HCT116 (cell line): ENCODE data around the gene PTPN9. TPM values are rescaled to one million over a fixed set of nuclear protein-coding genes. Genes with fewer than 3 reads are reported as not detected.

Source experiments
- ATAC-seq: fragments of 200-7000 bp; cut with Tn5 transposase; 2 replicates; pipeline ENCODE4 v1.9.1; 2020; ENCODE audit warnings: mild to moderate bottlenecking, moderate library complexity
- BruUV-seq: library from RNA; stranded (reverse); fragments of 400-500 nt; replicated peaks from 2 replicates; lab custom pipeline; 2021; lab: Mats Ljungman, UMichigan
- CTCF ChIA-PET: fragments of 300-600 bp; sonication (Branson Sonifier 250); formaldehyde crosslinking; loops from one replicate; lab custom pipeline; 2021; ENCODE audit warnings: antibody characterized with exemption; lab: Charles Lee
- POLR2A ChIA-PET: fragments of 300-600, 350-600 bp; sonication (Branson Sonifier 250); formaldehyde crosslinking; loops from one replicate; lab custom pipeline; 2021; ENCODE audit warnings: antibody characterized with exemption; lab: Charles Lee
- RAD21 ChIA-PET, 2 experiments: fragments of 300-600 bp; sonication (Branson Sonifier 250); formaldehyde crosslinking; loops; one replicate each; lab custom pipeline; 2023; ENCODE audit warnings: low total read pairs in 2 of 2; ENCODE audit not compliant: uncharacterized antibody in 2 of 2, unreplicated experiment in 2 of 2, low non-redundant PET in 1 of 2; lab: Charles Lee
- DNase-seq: peaks from one replicate; pipeline ENCODE4 v3.0.0-alpha.2; 2010; ENCODE audit warnings: low read depth, low spot score
- H2AFZ ChIP-seq: fragments of 200-600 bp; shearing (Covaris generic), sonication (generic); 2 replicates; pipeline ENCODE4 v1.6.1; 2017; ENCODE audit warnings: low read depth, mixed run types, mixed read lengths, antibody characterized with exemption, low read length; ENCODE audit not compliant: poor library complexity, severe bottlenecking
- H3K27ac ChIP-seq: 2 replicates; pipeline ENCODE4 v1.5.1; 2012; ENCODE audit warnings: low read depth, low read length
- H3K27me3 ChIP-seq: fragments of 200-600 bp; sonication (generic); 2 replicates; pipeline ENCODE4 v1.6.1; 2016; ENCODE audit warnings: mixed run types, low read length, mixed read lengths; ENCODE audit not compliant: insufficient read depth
- H3K36me3 ChIP-seq, 2 experiments: fragments of 200-500 bp in 1 of 2; fragments of 200-600 bp in 1 of 2; sonication (Bioruptor generic) in 1 of 2; sonication (generic) in 1 of 2; 2 replicates each; pipeline versions ENCODE4 v1.5.1 to v1.6.1; 2014 to 2016; ENCODE audit warnings: low read length in 2 of 2, inconsistent platforms in 1 of 2, mixed read lengths in 1 of 2, mixed run types in 1 of 2; ENCODE audit not compliant: insufficient read depth in 2 of 2, control insufficient read depth in 1 of 2
- H3K4me1 ChIP-seq, 2 experiments: fragments of 200-600 bp in 1 of 2; sonication (generic) in 1 of 2; 2 replicates each; pipeline versions ENCODE4 v1.5.1 to v1.6.1; 2012 to 2017; ENCODE audit warnings: low read length in 2 of 2, inconsistent platforms in 1 of 2, mild to moderate bottlenecking in 1 of 2, mixed read lengths in 1 of 2, mixed run types in 1 of 2, moderate library complexity in 1 of 2; ENCODE audit not compliant: insufficient read depth in 2 of 2, control insufficient read depth in 1 of 2
- H3K4me2 ChIP-seq: fragments of 200-600 bp; sonication (generic); 2 replicates; pipeline ENCODE4 v1.6.1; 2017; ENCODE audit warnings: mixed run types, low read length, mixed read lengths
- H3K4me3 ChIP-seq, 2 experiments: fragments of 200-600 bp in 1 of 2; sonication (generic) in 1 of 2; replicated peaks in 1 of 2; 2 replicates each; pipeline ENCODE4 v1.5.1; 2011 to 2016; ENCODE audit warnings: low read length in 2 of 2, control low read depth in 1 of 2, low read depth in 1 of 2, mild to moderate bottlenecking in 1 of 2, mixed read lengths in 1 of 2, mixed run types in 1 of 2
- H3K79me2 ChIP-seq: fragments of 200-600 bp; sonication (generic); 2 replicates; pipeline ENCODE4 v1.6.1; 2017; ENCODE audit warnings: mild to moderate bottlenecking, mixed run types, low read length, moderate library complexity, mixed read lengths; ENCODE audit not compliant: insufficient read depth
- H3K9ac ChIP-seq: fragments of 200-600 bp; sonication (generic); 2 replicates; pipeline ENCODE4 v1.6.1; 2016; ENCODE audit warnings: low read length, mixed read lengths
- H3K9me2 ChIP-seq: fragments of 200-600 bp; sonication (generic), shearing (Covaris generic); 2 replicates; pipeline ENCODE4 v1.6.1; 2017; ENCODE audit warnings: mixed run types, mild to moderate bottlenecking, moderate library complexity; ENCODE audit not compliant: insufficient read depth
- H3K9me3 ChIP-seq, 2 experiments: fragments of 200-500 bp in 1 of 2; fragments of 200-600 bp in 1 of 2; sonication (Bioruptor generic) in 1 of 2; sonication (generic) in 1 of 2; 2 replicates each; pipeline ENCODE4 v1.6.1; 2014 to 2017; ENCODE audit warnings: low read length in 2 of 2, mixed read lengths in 2 of 2, inconsistent platforms in 1 of 2, low read depth in 1 of 2, mild to moderate bottlenecking in 1 of 2, mixed run types in 1 of 2, moderate library complexity in 1 of 2; ENCODE audit not compliant: control insufficient read depth in 1 of 2, insufficient read depth in 1 of 2
- H4K20me1 ChIP-seq: fragments of 200-600 bp; sonication (generic), shearing (Covaris generic); 2 replicates; pipeline ENCODE4 v1.6.1; 2017; ENCODE audit warnings: mixed run types, mild to moderate bottlenecking, moderate library complexity; ENCODE audit not compliant: insufficient read depth
- CBX3 ChIP-seq: IDR thresholded peaks from 2 replicates; pipeline ENCODE4 v1.6.1; 2012; ENCODE audit warnings: low read depth
- CEBPB ChIP-seq: IDR thresholded peaks from 2 replicates; pipeline ENCODE4 v1.6.1; 2012; ENCODE audit warnings: low read depth
- ELF1 ChIP-seq: IDR thresholded peaks from 2 replicates; pipeline ENCODE4 v1.6.1; 2012; ENCODE audit warnings: low read depth, borderline replicate concordance
- EZH2 ChIP-seq: fragments of 200-600 bp; sonication (generic); IDR thresholded peaks from 2 replicates; pipeline ENCODE4 v1.6.1; 2017; ENCODE audit warnings: antibody characterized with exemption, mixed run types
- FOSL1 ChIP-seq: IDR thresholded peaks from 2 replicates; pipeline ENCODE4 v1.6.1; 2012; ENCODE audit warnings: low read depth
- JUND ChIP-seq: IDR thresholded peaks from 2 replicates; pipeline ENCODE4 v1.6.1; 2012
- MAX ChIP-seq: IDR thresholded peaks from 2 replicates; pipeline ENCODE4 v1.6.1; 2012
- RAD21 ChIP-seq: IDR thresholded peaks from 2 replicates; pipeline ENCODE4 v1.6.1; 2012; ENCODE audit warnings: low read depth, mild to moderate bottlenecking
- SIN3A ChIP-seq: IDR thresholded peaks from 2 replicates; pipeline ENCODE4 v1.6.1; 2012; ENCODE audit warnings: low read depth
- SP1 ChIP-seq: IDR thresholded peaks from 2 replicates; pipeline ENCODE4 v1.6.1; 2012; ENCODE audit warnings: low read depth
- TCF7L2 ChIP-seq: IDR thresholded peaks from 2 replicates; pipeline ENCODE4 v1.7.0; 2011; ENCODE audit warnings: borderline replicate concordance, inconsistent platforms; ENCODE audit not compliant: insufficient read depth, insufficient read length; ENCODE audit errors: extremely low read depth
- ZBTB33 ChIP-seq: IDR thresholded peaks from 2 replicates; pipeline ENCODE4 v1.6.1; 2011; ENCODE audit warnings: mild to moderate bottlenecking, low read length, moderate library complexity; ENCODE audit not compliant: insufficient replicate concordance; ENCODE audit errors: extremely low read depth
- ZNF274 ChIP-seq: fragments of 200-500 bp; sonication (Bioruptor generic); IDR thresholded peaks from 2 replicates; pipeline ENCODE4 v1.6.1; 2014; ENCODE audit warnings: mild to moderate bottlenecking, low read depth, low read length, inconsistent platforms
- intact Hi-C: fragments of 100-400 bp; cut with micrococcal nuclease; formaldehyde crosslinking; loops from 2 replicates; pipeline ENCODE4 v1.10.0; 2022
- total RNA-seq: library from RNA; stranded (reverse); gene quantifications from one replicate; pipeline ENCODE4 v1.2.1, GENCODE V29; 2021; ENCODE audit not compliant: unreplicated experiment

PTPN9 gene
- total RNA-seq, 1 experiment from 2014 or later, result 21.1 TPM

GRCh38 chr15:75565062-75565970, 13.8 kb downstream of the PTPN9 start:
- Histone ChIP-seq H3K4me1 (no peaks in the 10 kb centered on the region), H3K9ac (no peak overlapping the region), H4K20me1 (no peaks in the 10 kb centered on the region), H3K4me2 (no peak overlapping the region), H3K36me3 (no peaks in the 10 kb centered on the region), H3K79me2 (peaks cover 46% of the 10 kb centered on the region), H3K9me3 (no peaks in the 10 kb centered on the region), H3K9me2 (no peaks in the 10 kb centered on the region), H3K27me3 (no peaks in the 10 kb centered on the region), H2AFZ (no peak overlapping the region), H3K27ac (no peak overlapping the region), H3K4me3 (no peak overlapping the region)
- intact Hi-C loops, result no loop called here
- BruUV-seq, result no TSS peak
- ChIA-PET POLR2A (interaction anchor here (1.3 kb wide), 1 partner anchor 8 kb away, joined by 3 read pairs; no protein-coding TSS in a partner anchor), CTCF (no interaction called here), RAD21 (no interaction called here)
- ATAC-seq (no peak), DNase-seq (no peak)
- TF ChIP-seq CEBPB, result no peak
- TF ChIP-seq JUND, result no peak
- TF ChIP-seq TCF7L2, result no peak
- no peak for TF ChIP-seq SIN3A
- no peak for TF ChIP-seq ELF1
- TF ChIP-seq RAD21, result no peak
- no peak for TF ChIP-seq ZNF274
- TF ChIP-seq ZBTB33, result no peak
- TF ChIP-seq SP1, result no peak
- TF ChIP-seq CBX3, result no peak
- TF ChIP-seq FOSL1, result no peak
- no peak for TF ChIP-seq EZH2
- no peak for TF ChIP-seq MAX
